ENCODE data around the gene LRRFIP1. TPM values are rescaled to one million over a fixed set of nuclear protein-coding genes. Genes with fewer than 3 reads are reported as not detected.

Gene LRRFIP1
- total and polyA plus RNA-seq, 10 of the 15 experiments (the other 5 are each of a cell fraction or from before 2014, with no cell fraction given), result 36.2 to 120 (median 74.3) TPM

DNA sequence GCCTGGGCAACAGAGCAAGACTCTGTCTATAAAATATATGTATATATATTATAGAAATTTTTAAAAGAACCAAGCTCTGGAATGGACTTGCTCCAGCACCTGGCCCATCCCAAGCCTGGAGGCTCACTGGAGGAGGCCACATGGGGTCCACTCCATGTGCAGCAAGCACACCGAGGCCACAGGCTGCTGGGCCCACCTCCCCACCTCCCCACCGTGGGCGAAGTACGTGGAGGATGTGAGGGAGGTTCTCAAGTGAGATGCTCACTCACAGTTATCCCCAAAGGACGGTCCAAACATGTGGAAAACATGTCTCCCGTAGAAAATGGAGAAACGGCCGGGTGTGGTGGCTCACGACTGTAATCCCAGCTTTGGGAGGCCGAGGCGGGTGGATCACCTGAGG lies 23.0 kb upstream of the LRRFIP1 start:
- in situ Hi-C loops (cut with MboI), result no loop called here
- SMC1A ChIA-PET (ENCODE audit: uncharacterized antibody, unreplicated experiment), result interaction anchor here (0.6 to 1.4 kb wide), 5 partner anchors 14 to 141 kb away, joined by 3 to 6 read pairs (median 4); no protein-coding TSS in a partner anchor
- Histone ChIP-seq H3K4me2 (ENCODE audit: control insufficient read depth, insufficient read depth) (no peak overlapping the region), H3K9me3 (replicated peaks; ENCODE audit: control insufficient read depth, insufficient read depth, low read length) (no peaks in the 10 kb centered on the region), H3K27me3 (replicated peaks in 1 of 2; ENCODE audit: control insufficient read depth in 2 of 2, insufficient read depth in 2 of 2, low read length in 1 of 2) (no peaks in the 10 kb centered on the region), H2AFZ (ENCODE audit: control insufficient read depth, low read depth, low read length) (no peak overlapping the region), H3K36me3 (ENCODE audit: control insufficient read depth in 2 of 2, insufficient read depth in 2 of 2, low read length in 1 of 2) (no peaks in the 10 kb centered on the region), H3K4me3 (no peak overlapping the region), H3K4me1 (ENCODE audit: control insufficient read depth, insufficient read depth, low read length) (peaks cover 8% of the 10 kb centered on the region), H3K9ac (ENCODE audit: control insufficient read depth, insufficient read depth, low read length) (no peak overlapping the region), H3K79me2 (ENCODE audit: control insufficient read depth, insufficient read depth, low read length) (no peaks in the 10 kb centered on the region), H3K27ac (ENCODE audit: control insufficient read depth, insufficient read depth) (no peak overlapping the region), H4K20me1 (ENCODE audit: control insufficient read depth, insufficient read depth) (no peaks in the 10 kb centered on the region)
- CTCF ChIA-PET, result interaction anchor here (1.0 to 1.6 kb wide), 3 partner anchors 92 to 170 kb away, joined by 4 to 6 read pairs (median 5); no protein-coding TSS in a partner anchor
- POLR2A ChIA-PET, result interaction anchor here (0.9 kb wide), 3 partner anchors 13 to 68 kb away, joined by 3 read pairs; no protein-coding TSS in a partner anchor
- BruUV-seq (replicated peaks), result no TSS peak
- no peak for DNase-seq (ENCODE audit: low read depth, low spot score)
- FAIRE-seq, result no peak
- RAD21 ChIA-PET (ENCODE audit: unreplicated experiment), result interaction anchor here (0.7 to 1.5 kb wide), 6 partner anchors 63 to 483 kb away, joined by 3 to 4 read pairs (median 3); no protein-coding TSS in a partner anchor
- ATAC-seq, result no peak
- intact Hi-C loops (cut with micrococcal nuclease; ENCODE audit: unreplicated experiment), result no loop called here
- 79% methylated on average over 9 of the region's 11 CpGs for WGBS (ENCODE audit: insufficient coverage, insufficient replicate concordance, low lambda C conversion rate, missing lambda C conversion rate)
- TF ChIP-seq POLR2AphosphoS5 (IDR thresholded peaks at IDR 0.05; ENCODE audit: low read length) (no peak), ATF7 (IDR thresholded peaks at IDR 0.05; ENCODE audit: low read depth) (no peak), HDAC6 (IDR thresholded peaks at IDR 0.05; ENCODE audit: unreplicated experiment) (no peak), CBX3 (IDR thresholded peaks at IDR 0.05; ENCODE audit: borderline replicate concordance, low read depth) (no peak), PAX5 (IDR thresholded peaks at IDR 0.05; ENCODE audit: borderline replicate concordance, low read depth, low read length) (no peak), BMI1 (IDR thresholded peaks at IDR 0.05; ENCODE audit: borderline replicate concordance) (no peak)

DNA sequence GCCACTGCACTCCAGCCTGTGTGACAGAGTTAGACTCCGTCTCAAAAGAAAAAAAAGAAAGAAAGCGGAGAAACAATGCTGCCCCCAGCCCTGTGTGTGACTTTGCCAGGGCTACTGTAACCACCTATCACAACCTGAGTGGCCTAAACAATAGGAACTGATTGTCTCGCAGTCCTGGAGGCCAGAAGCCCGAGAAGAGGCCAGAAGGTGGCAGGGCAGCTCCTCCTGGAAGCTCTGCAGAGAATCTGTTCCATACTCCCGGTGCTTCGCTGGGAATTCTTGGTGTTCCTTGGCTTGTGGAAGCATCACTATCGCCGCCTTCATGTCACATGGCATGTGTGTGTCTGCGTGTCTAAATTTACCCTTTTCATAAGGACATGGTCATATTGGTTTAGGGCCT lies 22.4 kb upstream of the LRRFIP1 start:
- Histone ChIP-seq H3K27me3 (replicated peaks in 1 of 2; ENCODE audit: control insufficient read depth in 2 of 2, insufficient read depth in 2 of 2, low read length in 1 of 2) (no peaks in the 10 kb centered on the region), H4K20me1 (ENCODE audit: control insufficient read depth, insufficient read depth) (no peaks in the 10 kb centered on the region), H3K27ac (ENCODE audit: control insufficient read depth, insufficient read depth) (no peak overlapping the region), H3K79me2 (ENCODE audit: control insufficient read depth, insufficient read depth, low read length) (no peaks in the 10 kb centered on the region), H3K4me1 (ENCODE audit: control insufficient read depth, insufficient read depth, low read length) (peaks cover 8% of the 10 kb centered on the region), H2AFZ (ENCODE audit: control insufficient read depth, low read depth, low read length) (no peak overlapping the region), H3K4me3 (no peak overlapping the region), H3K36me3 (ENCODE audit: control insufficient read depth in 2 of 2, insufficient read depth in 2 of 2, low read length in 1 of 2) (no peaks in the 10 kb centered on the region), H3K9me3 (replicated peaks; ENCODE audit: control insufficient read depth, insufficient read depth, low read length) (no peaks in the 10 kb centered on the region), H3K9ac (ENCODE audit: control insufficient read depth, insufficient read depth, low read length) (no peak overlapping the region), H3K4me2 (ENCODE audit: control insufficient read depth, insufficient read depth) (no peak overlapping the region)
- POLR2A ChIA-PET, result no interaction called here
- WGBS (ENCODE audit: insufficient coverage, insufficient replicate concordance, low lambda C conversion rate, missing lambda C conversion rate), result 86% methylated on average over 9 of the region's 9 CpGs
- in situ Hi-C loops (cut with MboI), result no loop called here
- SMC1A ChIA-PET (ENCODE audit: uncharacterized antibody, unreplicated experiment), result no interaction called here
- BruUV-seq (replicated peaks), result no TSS peak
- ATAC-seq (no peak), DNase-seq (ENCODE audit: low read depth, low spot score) (no peak), FAIRE-seq (no peak)
- CTCF ChIA-PET, result interaction anchor here (1.0 to 1.6 kb wide), 3 partner anchors 89 to 170 kb away, joined by 3 to 6 read pairs (median 5); no protein-coding TSS in a partner anchor
- intact Hi-C loops (cut with micrococcal nuclease; ENCODE audit: unreplicated experiment), result no loop called here
- TF ChIP-seq, protein P1, sequence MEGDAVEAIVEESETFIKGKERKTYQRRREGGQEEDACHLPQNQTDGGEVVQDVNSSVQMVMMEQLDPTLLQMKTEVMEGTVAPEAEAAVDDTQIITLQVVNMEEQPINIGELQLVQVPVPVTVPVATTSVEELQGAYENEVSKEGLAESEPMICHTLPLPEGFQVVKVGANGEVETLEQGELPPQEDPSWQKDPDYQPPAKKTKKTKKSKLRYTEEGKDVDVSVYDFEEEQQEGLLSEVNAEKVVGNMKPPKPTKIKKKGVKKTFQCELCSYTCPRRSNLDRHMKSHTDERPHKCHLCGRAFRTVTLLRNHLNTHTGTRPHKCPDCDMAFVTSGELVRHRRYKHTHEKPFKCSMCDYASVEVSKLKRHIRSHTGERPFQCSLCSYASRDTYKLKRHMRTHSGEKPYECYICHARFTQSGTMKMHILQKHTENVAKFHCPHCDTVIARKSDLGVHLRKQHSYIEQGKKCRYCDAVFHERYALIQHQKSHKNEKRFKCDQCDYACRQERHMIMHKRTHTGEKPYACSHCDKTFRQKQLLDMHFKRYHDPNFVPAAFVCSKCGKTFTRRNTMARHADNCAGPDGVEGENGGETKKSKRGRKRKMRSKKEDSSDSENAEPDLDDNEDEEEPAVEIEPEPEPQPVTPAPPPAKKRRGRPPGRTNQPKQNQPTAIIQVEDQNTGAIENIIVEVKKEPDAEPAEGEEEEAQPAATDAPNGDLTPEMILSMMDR (IDR thresholded peaks at IDR 0.05 in 2 of 3, conservative IDR thresholded peaks at IDR 0.05 in 1 of 3; ENCODE audit: control insufficient read depth in 2 of 3, extremely low read depth in 1 of 3, insufficient read depth in 1 of 3, low read depth in 3 of 3, low read length in 3 of 3), result peak in 1 of 3 experiments; percentile 12; a peak in 2 of 6 replicates
- TF ChIP-seq, protein P2, sequence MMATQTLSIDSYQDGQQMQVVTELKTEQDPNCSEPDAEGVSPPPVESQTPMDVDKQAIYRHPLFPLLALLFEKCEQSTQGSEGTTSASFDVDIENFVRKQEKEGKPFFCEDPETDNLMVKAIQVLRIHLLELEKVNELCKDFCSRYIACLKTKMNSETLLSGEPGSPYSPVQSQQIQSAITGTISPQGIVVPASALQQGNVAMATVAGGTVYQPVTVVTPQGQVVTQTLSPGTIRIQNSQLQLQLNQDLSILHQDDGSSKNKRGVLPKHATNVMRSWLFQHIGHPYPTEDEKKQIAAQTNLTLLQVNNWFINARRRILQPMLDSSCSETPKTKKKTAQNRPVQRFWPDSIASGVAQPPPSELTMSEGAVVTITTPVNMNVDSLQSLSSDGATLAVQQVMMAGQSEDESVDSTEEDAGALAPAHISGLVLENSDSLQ (IDR thresholded peaks at IDR 0.05), result no peak
- TF ChIP-seq YBX1 (IDR thresholded peaks at IDR 0.05), result no peak
- TF ChIP-seq NFIC (IDR thresholded peaks at IDR 0.05; ENCODE audit: low read depth, low read length), result no peak
- TF ChIP-seq, protein P3, sequence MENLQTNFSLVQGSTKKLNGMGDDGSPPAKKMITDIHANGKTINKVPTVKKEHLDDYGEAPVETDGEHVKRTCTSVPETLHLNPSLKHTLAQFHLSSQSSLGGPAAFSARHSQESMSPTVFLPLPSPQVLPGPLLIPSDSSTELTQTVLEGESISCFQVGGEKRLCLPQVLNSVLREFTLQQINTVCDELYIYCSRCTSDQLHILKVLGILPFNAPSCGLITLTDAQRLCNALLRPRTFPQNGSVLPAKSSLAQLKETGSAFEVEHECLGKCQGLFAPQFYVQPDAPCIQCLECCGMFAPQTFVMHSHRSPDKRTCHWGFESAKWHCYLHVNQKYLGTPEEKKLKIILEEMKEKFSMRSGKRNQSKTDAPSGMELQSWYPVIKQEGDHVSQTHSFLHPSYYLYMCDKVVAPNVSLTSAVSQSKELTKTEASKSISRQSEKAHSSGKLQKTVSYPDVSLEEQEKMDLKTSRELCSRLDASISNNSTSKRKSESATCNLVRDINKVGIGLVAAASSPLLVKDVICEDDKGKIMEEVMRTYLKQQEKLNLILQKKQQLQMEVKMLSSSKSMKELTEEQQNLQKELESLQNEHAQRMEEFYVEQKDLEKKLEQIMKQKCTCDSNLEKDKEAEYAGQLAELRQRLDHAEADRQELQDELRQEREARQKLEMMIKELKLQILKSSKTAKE (IDR thresholded peaks at IDR 0.05; ENCODE audit: low read depth, poor library complexity, severe bottlenecking), result no peak
- TF ChIP-seq RAD21 (IDR thresholded peaks at IDR 0.05; ENCODE audit: insufficient read depth, low read depth, low read length), result 0 out of 2 replicates have a peak, but pooled peaks have one; percentile 6
- RAD21 ChIA-PET (ENCODE audit: unreplicated experiment), result interaction anchor here (1.1 kb wide), 1 partner anchor 68 kb away, joined by 3 read pairs; no protein-coding TSS in a partner anchor

Data from GM12878 (cell line).